Measurements from ENCODE around the gene DPF3. TPM values are rescaled to one million over a fixed set of nuclear protein-coding genes. Genes with fewer than 3 reads are reported as not detected.

The DPF3 gene
- total and polyA plus RNA-seq, 7 donors: 2.3 to 25.3 (median 19.4) TPM

DNA sequence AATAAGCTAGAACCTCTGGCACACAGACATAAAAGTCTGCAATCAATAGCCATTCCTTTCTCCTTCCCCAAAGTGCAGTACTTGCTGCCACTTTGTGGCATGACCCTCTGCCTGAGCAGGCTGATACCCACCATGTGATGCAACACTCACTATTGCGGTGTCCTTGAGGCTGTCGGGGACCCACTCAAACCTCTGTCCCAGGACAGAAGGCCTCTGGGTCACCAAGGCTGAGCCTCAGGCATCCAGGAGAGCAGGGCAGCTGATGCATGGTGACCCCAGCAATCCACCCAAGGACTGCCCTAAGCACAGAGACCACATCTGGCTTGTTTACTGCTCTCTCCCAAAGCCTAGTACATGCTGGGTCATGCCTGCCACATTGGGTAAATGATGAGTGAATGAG is 114.2 kb downstream of the DPF3 start:
- H3K9me3 ChIP-seq: peaks cover 3% of the 10 kb centered on the region
- H3K27me3 ChIP-seq (ENCODE audit: insufficient read depth in 3 of 3, low read length in 2 of 3): no peaks in the 10 kb centered on the region
- intact Hi-C loops (cut with DNase I): no loop called here
- DNase-seq: no peak
- peaks cover 59% of the 10 kb centered on the region for H3K4me1 ChIP-seq
- peak in 2 of 4 donors; percentile 6 to 42 for ATAC-seq
- H3K4me3 ChIP-seq: no peak overlapping the region
- WGBS, 3 donors: 58 to 70% (median 66%) methylated on average over 2 of the region's 2 CpGs
- no peak overlapping the region for H3K27ac ChIP-seq
- TF ChIP-seq, protein P1, sequence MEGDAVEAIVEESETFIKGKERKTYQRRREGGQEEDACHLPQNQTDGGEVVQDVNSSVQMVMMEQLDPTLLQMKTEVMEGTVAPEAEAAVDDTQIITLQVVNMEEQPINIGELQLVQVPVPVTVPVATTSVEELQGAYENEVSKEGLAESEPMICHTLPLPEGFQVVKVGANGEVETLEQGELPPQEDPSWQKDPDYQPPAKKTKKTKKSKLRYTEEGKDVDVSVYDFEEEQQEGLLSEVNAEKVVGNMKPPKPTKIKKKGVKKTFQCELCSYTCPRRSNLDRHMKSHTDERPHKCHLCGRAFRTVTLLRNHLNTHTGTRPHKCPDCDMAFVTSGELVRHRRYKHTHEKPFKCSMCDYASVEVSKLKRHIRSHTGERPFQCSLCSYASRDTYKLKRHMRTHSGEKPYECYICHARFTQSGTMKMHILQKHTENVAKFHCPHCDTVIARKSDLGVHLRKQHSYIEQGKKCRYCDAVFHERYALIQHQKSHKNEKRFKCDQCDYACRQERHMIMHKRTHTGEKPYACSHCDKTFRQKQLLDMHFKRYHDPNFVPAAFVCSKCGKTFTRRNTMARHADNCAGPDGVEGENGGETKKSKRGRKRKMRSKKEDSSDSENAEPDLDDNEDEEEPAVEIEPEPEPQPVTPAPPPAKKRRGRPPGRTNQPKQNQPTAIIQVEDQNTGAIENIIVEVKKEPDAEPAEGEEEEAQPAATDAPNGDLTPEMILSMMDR (IDR thresholded peaks at IDR 0.05): no peak
- H3K36me3 ChIP-seq (ENCODE audit: insufficient read depth in 1 of 2, low read depth in 1 of 2): no peaks in the 10 kb centered on the region

DNA sequence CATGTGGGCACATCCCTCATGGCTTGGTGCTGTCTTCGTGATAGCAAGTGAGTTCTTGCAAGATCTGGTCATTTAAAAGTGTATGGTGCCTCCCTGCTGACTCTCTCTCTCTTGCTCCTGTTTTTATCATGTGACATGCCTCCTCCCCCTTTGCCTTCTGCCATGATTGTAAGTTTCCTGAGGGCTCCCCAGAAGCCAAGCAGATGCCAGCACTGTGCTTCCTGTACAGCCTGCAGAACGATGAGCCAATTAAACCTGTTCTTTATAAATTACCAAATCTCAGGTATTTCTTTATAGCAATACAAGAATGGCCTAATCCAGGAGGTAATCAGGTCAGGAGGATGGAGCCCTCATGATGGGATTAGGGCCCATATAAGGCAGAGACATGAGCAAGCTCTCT is 116.3 kb downstream of the DPF3 start:
- Histone ChIP-seq H3K36me3 (ENCODE audit: insufficient read depth in 1 of 2, low read depth in 1 of 2) (no peaks in the 10 kb centered on the region), H3K27ac (no peak overlapping the region), H3K4me1 (peaks cover 65% of the 10 kb centered on the region), H3K9me3 (peaks cover 3% of the 10 kb centered on the region), H3K27me3 (ENCODE audit: insufficient read depth in 3 of 3, low read length in 2 of 3) (no peaks in the 10 kb centered on the region), H3K4me3 (no peak overlapping the region)
- DNase-seq: no peak
- TF ChIP-seq, protein P1 (IDR thresholded peaks at IDR 0.05): no peak
- WGBS, 3 donors: 94 to 96% (median 96%) methylated on average over 2 of the region's 2 CpGs
- intact Hi-C loops (cut with DNase I): no loop called here
- ATAC-seq: no peak

DNA sequence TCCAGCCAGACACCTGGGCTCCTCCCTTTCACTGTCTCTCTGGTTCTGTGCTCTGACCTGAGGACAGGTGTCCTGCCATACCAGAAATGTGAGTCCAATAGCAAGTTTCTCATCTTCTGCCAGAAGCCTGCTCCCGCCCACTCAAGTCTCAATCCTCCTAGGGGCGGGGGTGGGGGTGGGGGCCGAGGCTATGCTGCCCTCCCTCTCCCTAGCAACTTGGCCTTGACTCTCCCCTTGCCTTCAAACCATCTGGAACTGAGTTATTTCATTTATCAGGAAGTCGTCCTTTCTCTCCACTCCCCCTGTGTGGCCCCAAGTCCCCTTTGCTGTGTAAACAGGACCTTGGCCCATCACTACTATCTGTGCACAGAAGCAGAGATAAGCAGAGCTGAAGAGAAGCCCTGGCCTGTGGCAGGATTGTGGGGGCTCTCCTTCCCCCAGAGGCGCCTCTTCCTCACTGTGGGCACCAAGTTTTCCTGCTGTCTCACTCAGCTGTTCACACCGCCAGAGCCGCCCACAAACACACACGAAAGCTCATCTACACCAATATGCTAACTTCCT is 117.1 kb downstream of the DPF3 start:
- Histone ChIP-seq H3K27ac (peak overlapping the region; percentile 23), H3K4me1 (peaks cover 61% of the 10 kb centered on the region)
- 61 to 75% (median 68%) methylated on average over 8 of the region's 8 CpGs for WGBS, 3 donors

DNA sequence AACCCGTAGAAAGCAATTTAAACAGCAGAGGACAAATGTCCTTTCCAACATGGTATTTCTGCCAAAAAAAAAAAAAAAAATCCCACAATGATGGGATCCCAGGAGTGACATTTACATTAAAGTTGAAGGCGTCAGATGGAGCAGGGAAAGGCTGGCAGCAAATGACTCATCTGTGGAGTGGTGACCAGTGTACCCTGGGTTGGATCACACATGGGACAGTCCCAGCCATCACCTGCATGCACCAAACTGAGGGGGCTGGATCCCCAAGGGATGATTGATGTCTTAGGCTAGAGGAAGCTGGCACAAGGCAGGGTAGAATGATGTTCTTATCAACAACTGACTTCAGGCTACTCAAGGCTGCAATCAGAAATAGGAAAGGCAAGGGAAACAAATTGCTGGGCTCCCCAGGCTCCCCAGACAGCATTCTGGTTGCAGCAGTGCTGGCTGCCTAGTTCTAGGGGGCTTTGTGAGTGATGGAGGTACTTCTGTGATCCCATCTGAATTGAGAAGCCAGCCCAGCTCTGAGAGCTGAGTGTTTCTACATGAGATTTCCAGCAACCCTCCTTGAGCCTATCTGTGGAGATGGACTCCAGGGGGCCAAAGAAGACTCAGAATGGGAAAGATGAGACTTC is 117.9 kb downstream of the DPF3 start:
- ATAC-seq (peak; percentile 68 to 81 (median 78)), DNase-seq (no peak)
- H3K4me3 ChIP-seq: no peak overlapping the region
- TF ChIP-seq, protein P1 (IDR thresholded peaks at IDR 0.05): no peak
- peaks cover 54% of the 10 kb centered on the region for H3K4me1 ChIP-seq
- no peaks in the 10 kb centered on the region for H3K36me3 ChIP-seq (ENCODE audit: insufficient read depth in 1 of 2, low read depth in 1 of 2)
- intact Hi-C loops (cut with DNase I): no loop called here
- no peak overlapping the region for H3K27ac ChIP-seq
- peaks cover 3% of the 10 kb centered on the region for H3K9me3 ChIP-seq
- WGBS, 3 donors: 44 to 66% (median 57%) methylated on average over 2 of the region's 2 CpGs
- H3K27me3 ChIP-seq (ENCODE audit: insufficient read depth in 3 of 3, low read length in 2 of 3): no peaks in the 10 kb centered on the region

More for the DNA sequence above, 117.1 kb downstream of the DPF3 start:
- Histone ChIP-seq H3K27me3 (ENCODE audit: insufficient read depth in 3 of 3, low read length in 2 of 3) (no peaks in the 10 kb centered on the region), H3K9me3 (peaks cover 3% of the 10 kb centered on the region), H3K36me3 (ENCODE audit: insufficient read depth in 1 of 2, low read depth in 1 of 2) (no peaks in the 10 kb centered on the region), H3K4me3 (no peak overlapping the region)
- DNase-seq (no peak), ATAC-seq (no peak)
- intact Hi-C loops (cut with DNase I): no loop called here
- TF ChIP-seq, protein P1 (IDR thresholded peaks at IDR 0.05): no peak
